Loucy (cell line): ENCODE measurements around the gene TAS2R39.
"Not testable (repeated sequence)": the region's sequence is repeated elsewhere in the genome, so short reads cannot be mapped to it uniquely, and the experiment has no call there.

Experiments
- H2AFZ ChIP-seq: fragments of 200-600 bp; sonication (generic); 2 replicates; pipeline ENCODE4 v1.6.0; 2016; ENCODE audit warnings: antibody characterized with exemption, mild to moderate bottlenecking, low read length, moderate library complexity
- H3F3A ChIP-seq: fragments of 200-600 bp; 2 replicates; pipeline ENCODE4 v1.6.0; 2016; ENCODE audit warnings: antibody characterized with exemption, low read depth, mild to moderate bottlenecking
- H3K27me3 ChIP-seq: fragments of 200-600 bp; sonication (generic); 2 replicates; pipeline ENCODE4 v1.6.1; 2014; ENCODE audit warnings: low read length, mild to moderate bottlenecking; ENCODE audit not compliant: insufficient read depth, poor library complexity, severe bottlenecking
- H3K36me3 ChIP-seq: fragments of 200-600 bp; sonication (generic); 2 replicates; pipeline ENCODE4 v1.6.1; 2016; ENCODE audit warnings: low read length; ENCODE audit not compliant: insufficient read depth
- H3K4me1 ChIP-seq: fragments of 200-600 bp; sonication (generic); 2 replicates; pipeline ENCODE4 v1.5.1; 2014; ENCODE audit warnings: low read length, mild to moderate bottlenecking; ENCODE audit not compliant: insufficient read depth, poor library complexity, severe bottlenecking
- H3K4me2 ChIP-seq: fragments of 200-600 bp; sonication (generic); 2 replicates; pipeline ENCODE4 v1.6.0; 2014; ENCODE audit warnings: antibody characterized with exemption, low read length, low read depth, mild to moderate bottlenecking; ENCODE audit not compliant: poor library complexity, severe bottlenecking
- H3K4me3 ChIP-seq: fragments of 200-600 bp; sonication (generic); 2 replicates; pipeline ENCODE4 v1.5.1; 2014; ENCODE audit warnings: low read length, mild to moderate bottlenecking, mixed read lengths; ENCODE audit not compliant: poor library complexity, severe bottlenecking
- H3K79me2 ChIP-seq: fragments of 200-600 bp; sonication (generic); 2 replicates; pipeline ENCODE4 v1.6.1; 2014; ENCODE audit warnings: low read length; ENCODE audit not compliant: insufficient read depth
- H3K9ac ChIP-seq: fragments of 200-600 bp; sonication (generic); 2 replicates; pipeline ENCODE4 v1.6.0; 2014; ENCODE audit warnings: mild to moderate bottlenecking, low read depth, low read length, moderate library complexity; ENCODE audit not compliant: poor library complexity, severe bottlenecking
- H3K9me2 ChIP-seq: fragments of 200-600 bp; sonication (generic); replicated peaks from 2 replicates; pipeline ENCODE4 v1.6.1; 2016; ENCODE audit warnings: low read depth, low read length, mixed read lengths
- H3K9me3 ChIP-seq: fragments of 200-600 bp; sonication (generic); 2 replicates; pipeline ENCODE4 v1.6.1; 2014; ENCODE audit warnings: mild to moderate bottlenecking, antibody characterized with exemption, low read length, low read depth; ENCODE audit not compliant: insufficient read depth
- H4K20me1 ChIP-seq: fragments of 200-600 bp; sonication (generic); 2 replicates; pipeline ENCODE4 v1.6.0; 2014; ENCODE audit warnings: antibody characterized with exemption, low read length, mild to moderate bottlenecking; ENCODE audit not compliant: insufficient read depth, poor library complexity, severe bottlenecking
- EZH2phosphoT487 ChIP-seq: fragments of 200-600 bp; IDR thresholded peaks from 2 replicates; pipeline ENCODE4 v1.6.1; 2018; ENCODE audit warnings: antibody characterized with exemption, mild to moderate bottlenecking, moderate library complexity, borderline replicate concordance
- TF ChIP-seq, protein P1 (sequence below): fragments of 200-600 bp; sonication (generic); conservative IDR thresholded peaks from 2 replicates; pipeline ENCODE4 v1.5.1; 2014; ENCODE audit warnings: mild to moderate bottlenecking, antibody characterized with exemption, low read length

TAS2R39 gene

DNA sequence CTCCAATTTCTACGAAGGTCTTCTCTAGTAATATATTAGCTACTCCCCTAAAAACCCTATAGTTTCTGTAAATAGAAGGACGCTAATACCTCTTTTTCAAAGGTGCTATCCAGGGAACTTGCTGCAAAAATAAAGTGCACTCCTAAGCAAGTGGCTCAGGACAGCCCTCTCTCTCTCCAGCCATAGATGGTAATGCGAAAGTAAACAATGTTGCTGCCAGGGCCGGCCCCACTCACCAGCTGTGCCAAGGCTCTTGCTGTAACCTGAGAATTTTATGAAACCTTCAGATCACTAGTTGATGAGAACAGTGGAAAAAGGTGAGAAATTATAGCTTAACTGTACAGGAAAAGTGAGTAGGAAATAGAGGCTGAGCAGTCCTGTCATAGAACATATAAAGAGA lies 10.9 kb upstream of the TAS2R39 start:
- TF ChIP-seq, protein P1, sequence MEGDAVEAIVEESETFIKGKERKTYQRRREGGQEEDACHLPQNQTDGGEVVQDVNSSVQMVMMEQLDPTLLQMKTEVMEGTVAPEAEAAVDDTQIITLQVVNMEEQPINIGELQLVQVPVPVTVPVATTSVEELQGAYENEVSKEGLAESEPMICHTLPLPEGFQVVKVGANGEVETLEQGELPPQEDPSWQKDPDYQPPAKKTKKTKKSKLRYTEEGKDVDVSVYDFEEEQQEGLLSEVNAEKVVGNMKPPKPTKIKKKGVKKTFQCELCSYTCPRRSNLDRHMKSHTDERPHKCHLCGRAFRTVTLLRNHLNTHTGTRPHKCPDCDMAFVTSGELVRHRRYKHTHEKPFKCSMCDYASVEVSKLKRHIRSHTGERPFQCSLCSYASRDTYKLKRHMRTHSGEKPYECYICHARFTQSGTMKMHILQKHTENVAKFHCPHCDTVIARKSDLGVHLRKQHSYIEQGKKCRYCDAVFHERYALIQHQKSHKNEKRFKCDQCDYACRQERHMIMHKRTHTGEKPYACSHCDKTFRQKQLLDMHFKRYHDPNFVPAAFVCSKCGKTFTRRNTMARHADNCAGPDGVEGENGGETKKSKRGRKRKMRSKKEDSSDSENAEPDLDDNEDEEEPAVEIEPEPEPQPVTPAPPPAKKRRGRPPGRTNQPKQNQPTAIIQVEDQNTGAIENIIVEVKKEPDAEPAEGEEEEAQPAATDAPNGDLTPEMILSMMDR = no peak; the same call in 1 of the 2 replicates
- no peak for TF ChIP-seq EZH2phosphoT487
- Histone ChIP-seq H2AFZ (peak overlapping the region; percentile 81), H3K4me2 (peak overlapping the region; percentile 77), H3K4me1 (peaks cover 15% of the 10 kb centered on the region), H3K9me2 (no peaks in the 10 kb centered on the region), H3K36me3 (no peaks in the 10 kb centered on the region), H3K79me2 (no peaks in the 10 kb centered on the region), H3K4me3 (peak overlapping the region; percentile 70), H3K9ac (peak overlapping the region; percentile 49), H3K27me3 (no peaks in the 10 kb centered on the region), H3K9me3 (no peaks in the 10 kb centered on the region), H3F3A (0 out of 2 replicates have a peak, but pooled peaks cover 5% of the 10 kb centered on the region), H4K20me1 (no peaks in the 10 kb centered on the region)

DNA sequence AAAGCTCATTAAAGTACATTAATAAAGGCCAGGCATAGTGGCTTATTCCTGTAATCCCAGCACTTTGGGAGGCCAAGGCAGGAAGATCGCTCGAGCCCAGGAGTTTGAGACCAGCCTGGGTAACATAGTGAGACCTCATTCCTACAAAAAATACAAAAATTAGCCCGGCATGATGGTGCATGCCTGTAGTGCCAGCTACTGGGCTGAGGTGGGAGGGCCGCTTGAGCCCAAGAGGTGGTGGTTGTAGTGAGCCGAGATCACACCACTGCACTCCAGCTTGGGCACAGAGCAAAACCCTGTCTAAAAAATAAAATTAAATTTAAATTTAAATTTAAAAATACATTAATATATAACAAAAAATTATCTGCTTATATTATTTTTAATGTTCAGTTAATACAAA lies 7.1 kb upstream of the TAS2R39 start:
- no peak overlapping the region for H3K4me2 ChIP-seq
- H3K9me3 ChIP-seq = no peaks in the 10 kb centered on the region; the same call in 1 of the 2 replicates
- no peak overlapping the region for H2AFZ ChIP-seq
- H3K36me3 ChIP-seq = no peaks in the 10 kb centered on the region
- TF ChIP-seq, protein P1 = 0 out of 2 replicates have a peak, but pooled peaks have one; percentile 13
- no peak for TF ChIP-seq EZH2phosphoT487
- no peaks in the 10 kb centered on the region for H4K20me1 ChIP-seq
- no peaks in the 10 kb centered on the region for H3K9me2 ChIP-seq
- no peaks in the 10 kb centered on the region for H3K79me2 ChIP-seq
- no peaks in the 10 kb centered on the region for H3K27me3 ChIP-seq
- H3K9ac ChIP-seq = no peak overlapping the region
- no peak overlapping the region for H3K4me3 ChIP-seq
- H3K4me1 ChIP-seq = peaks cover 15% of the 10 kb centered on the region
- H3F3A ChIP-seq = 0 out of 2 replicates have a peak, but pooled peaks cover 5% of the 10 kb centered on the region

DNA sequence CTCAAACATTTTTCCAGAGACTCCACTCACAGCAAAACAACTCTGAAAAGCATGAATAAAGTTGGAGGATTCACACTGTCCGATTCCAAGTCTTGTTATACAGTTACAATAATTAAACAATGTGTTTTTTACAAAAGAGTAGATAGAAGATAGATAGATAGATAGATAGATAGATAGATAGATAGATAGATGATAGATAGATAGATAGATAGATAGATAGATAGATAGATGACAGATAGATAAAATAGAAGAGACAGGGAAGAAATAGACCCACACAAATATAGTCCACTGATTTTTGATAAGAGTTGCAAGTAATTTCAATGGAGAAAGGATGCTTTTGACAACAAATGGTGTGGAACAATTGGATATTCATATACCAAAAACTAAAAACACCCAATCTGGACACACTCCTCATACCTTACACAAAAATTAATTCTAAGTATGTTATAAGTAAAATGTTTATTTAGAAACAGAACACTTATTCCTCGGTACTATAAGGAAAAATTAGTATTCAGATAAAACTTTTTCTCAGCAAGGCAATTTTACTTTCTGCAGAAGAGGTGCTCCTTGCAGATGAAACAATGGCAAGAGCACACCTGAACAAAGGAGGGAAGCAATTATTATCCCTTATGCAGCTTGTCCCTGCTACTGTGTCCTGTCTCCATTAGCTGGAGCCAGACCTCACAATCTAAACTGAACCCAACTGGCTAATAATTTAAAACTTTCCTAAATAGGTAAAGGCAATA lies 5.7 kb upstream of the TAS2R39 start:
- H3K4me2 ChIP-seq = no peak overlapping the region
- H3K27me3 ChIP-seq = no peaks in the 10 kb centered on the region
- H3K4me3 ChIP-seq = no peak overlapping the region
- no peak overlapping the region for H2AFZ ChIP-seq
- no peaks in the 10 kb centered on the region for H4K20me1 ChIP-seq
- TF ChIP-seq EZH2phosphoT487 = no peak
- TF ChIP-seq, protein P1 = no peak
- H3K9me3 ChIP-seq = no peaks in the 10 kb centered on the region; the same call in 1 of the 2 replicates
- 0 out of 2 replicates have a peak, but pooled peaks cover 5% of the 10 kb centered on the region for H3F3A ChIP-seq
- H3K36me3 ChIP-seq = no peaks in the 10 kb centered on the region
- H3K9me2 ChIP-seq = no peaks in the 10 kb centered on the region
- no peak overlapping the region for H3K9ac ChIP-seq
- no peaks in the 10 kb centered on the region for H3K79me2 ChIP-seq
- peaks cover 4% of the 10 kb centered on the region for H3K4me1 ChIP-seq

DNA sequence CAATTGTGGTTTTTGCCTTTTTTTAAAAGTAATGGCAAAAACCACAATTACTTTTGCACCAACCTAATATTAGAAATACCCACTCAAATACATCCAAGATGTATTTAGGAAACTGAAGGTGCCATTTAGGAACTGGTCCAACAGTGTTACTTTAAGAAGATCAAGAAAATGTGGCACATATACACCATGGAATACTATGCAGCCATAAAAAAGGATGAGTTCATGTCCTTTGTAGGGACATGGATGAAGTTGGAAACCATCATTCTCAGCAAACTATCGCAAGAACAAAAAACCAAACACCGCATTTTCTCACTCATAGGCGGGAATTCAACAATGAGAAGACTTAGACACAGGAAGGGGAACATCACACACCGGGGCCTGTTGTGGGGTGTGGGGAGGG lies 2.4 kb upstream of the TAS2R39 start:
- H3K4me3 ChIP-seq, H4K20me1 ChIP-seq, H3K79me2 ChIP-seq, H3K4me2 ChIP-seq, H3K9me2 ChIP-seq, H3K4me1 ChIP-seq, H3F3A ChIP-seq, H3K27me3 ChIP-seq, H3K9ac ChIP-seq, H3K36me3 ChIP-seq, H3K9me3 ChIP-seq, H2AFZ ChIP-seq: not testable (repeated sequence)
